SJCRH30 (cell line): ENCODE results near the gene IL23R. TPM values are rescaled to one million over a fixed set of nuclear protein-coding genes. Genes with fewer than 3 reads are reported as not detected.
"Not testable (repeated sequence)": the region's sequence is repeated elsewhere in the genome, so short reads cannot be mapped to it uniquely, and the experiment has no call there.

Source experiments
- DNase-seq, 2 experiments: peaks; one replicate each; pipeline ENCODE4 v3.0.0-alpha.2; 2015 to 2020
- H3K27ac ChIP-seq: fragments of 250-450 bp; sonication (Bioruptor Pico); 2 replicates; pipeline ENCODE4 v1.5.1; 2020; ENCODE audit warnings: mild to moderate bottlenecking, moderate library complexity
- H3K27me3 ChIP-seq: fragments of 250-450 bp; sonication (Bioruptor Pico); 2 replicates; pipeline ENCODE4 v1.5.1; 2020; ENCODE audit warnings: mild to moderate bottlenecking, moderate library complexity
- H3K36me3 ChIP-seq: fragments of 250-450 bp; sonication (Bioruptor Pico); 2 replicates; pipeline ENCODE4 v1.5.1; 2020; ENCODE audit warnings: mild to moderate bottlenecking, moderate library complexity
- H3K4me1 ChIP-seq: fragments of 250-450 bp; sonication (Bioruptor Pico); 2 replicates; pipeline ENCODE4 v1.5.1; 2020; ENCODE audit warnings: mild to moderate bottlenecking, moderate library complexity
- H3K4me3 ChIP-seq: fragments of 250-450 bp; sonication (Bioruptor Pico); 2 replicates; pipeline ENCODE4 v1.5.1; 2020; ENCODE audit warnings: mild to moderate bottlenecking, moderate library complexity
- H3K9me3 ChIP-seq: fragments of 250-450 bp; sonication (Bioruptor Pico); replicated peaks from 2 replicates; pipeline ENCODE4 v1.5.1; 2020; ENCODE audit warnings: mild to moderate bottlenecking, moderate library complexity
- total RNA-seq: library from RNA; depleted of rRNA; stranded (reverse); fragments of >200 nt; shearing (Covaris generic); gene quantifications from 2 replicates; pipeline ENCODE4 v1.2.3, GENCODE V29; 2014

The IL23R gene
- total RNA-seq, 1 experiment from 2014 or later, result not detected

GRCh38 chr1:67193704-67194103, 27.4 kb downstream of the IL23R start:
- no peaks in the 10 kb centered on the region for H3K27me3 ChIP-seq
- H3K4me3 ChIP-seq, result no peak overlapping the region
- no peaks in the 10 kb centered on the region for H3K9me3 ChIP-seq
- no peaks in the 10 kb centered on the region for H3K4me1 ChIP-seq
- DNase-seq, result no peak
- H3K27ac ChIP-seq, result no peak overlapping the region
- H3K36me3 ChIP-seq, result no peaks in the 10 kb centered on the region

GRCh38 chr1:67194209-67194863, 28.1 kb downstream of the IL23R start:
- no peak for DNase-seq
- Histone ChIP-seq H3K4me1 (no peaks in the 10 kb centered on the region), H3K9me3 (no peaks in the 10 kb centered on the region), H3K36me3 (no peaks in the 10 kb centered on the region), H3K27me3 (no peaks in the 10 kb centered on the region), H3K4me3 (no peak overlapping the region), H3K27ac (no peak overlapping the region)

DNA sequence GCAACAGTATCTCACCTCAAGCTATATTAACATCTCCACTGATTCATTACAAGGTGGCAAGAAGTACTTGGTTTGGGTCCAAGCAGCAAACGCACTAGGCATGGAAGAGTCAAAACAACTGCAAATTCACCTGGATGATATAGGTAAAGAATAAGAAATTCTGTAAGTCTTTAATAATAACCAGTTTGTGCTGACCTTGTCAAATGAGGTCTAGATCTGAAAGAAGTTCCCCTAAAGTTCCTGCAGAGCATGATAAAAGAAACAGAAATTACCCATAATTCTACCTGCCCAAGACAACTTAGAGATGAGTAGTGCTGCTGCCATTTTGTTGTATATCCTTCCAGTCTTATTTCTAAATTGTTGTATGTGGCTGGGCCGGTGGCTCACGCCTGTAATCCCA, 34.5 kb downstream of the IL23R start:
- Histone ChIP-seq H3K27me3 (no peaks in the 10 kb centered on the region), H3K4me3 (no peak overlapping the region), H3K36me3 (no peaks in the 10 kb centered on the region), H3K27ac (no peak overlapping the region), H3K9me3 (no peaks in the 10 kb centered on the region), H3K4me1 (no peaks in the 10 kb centered on the region)
- DNase-seq, result no peak

DNA sequence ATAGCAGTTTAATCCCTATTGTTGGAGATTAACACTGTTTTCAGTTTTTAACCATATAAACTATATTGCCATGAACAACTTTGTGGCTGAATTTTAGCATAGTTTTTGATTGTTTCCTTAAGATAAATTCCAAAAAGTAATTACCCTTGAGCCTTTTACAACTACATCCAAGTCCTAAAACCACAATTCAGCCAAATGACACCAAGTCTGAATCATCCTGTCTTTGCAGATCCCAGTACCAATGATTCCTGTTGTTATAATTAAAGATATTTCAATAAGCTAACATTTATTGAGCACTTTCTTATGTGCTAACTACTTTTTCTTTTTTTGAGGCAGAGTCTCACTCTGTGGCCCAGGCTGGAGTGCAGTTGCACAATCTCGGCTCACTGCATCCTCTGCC, 35.6 kb downstream of the IL23R start:
- no peaks in the 10 kb centered on the region for H3K4me1 ChIP-seq
- no peaks in the 10 kb centered on the region for H3K27me3 ChIP-seq
- H3K27ac ChIP-seq, result no peak overlapping the region
- H3K36me3 ChIP-seq, result no peaks in the 10 kb centered on the region
- no peak overlapping the region for H3K4me3 ChIP-seq
- H3K9me3 ChIP-seq, result no peaks in the 10 kb centered on the region
- DNase-seq, result no peak

DNA sequence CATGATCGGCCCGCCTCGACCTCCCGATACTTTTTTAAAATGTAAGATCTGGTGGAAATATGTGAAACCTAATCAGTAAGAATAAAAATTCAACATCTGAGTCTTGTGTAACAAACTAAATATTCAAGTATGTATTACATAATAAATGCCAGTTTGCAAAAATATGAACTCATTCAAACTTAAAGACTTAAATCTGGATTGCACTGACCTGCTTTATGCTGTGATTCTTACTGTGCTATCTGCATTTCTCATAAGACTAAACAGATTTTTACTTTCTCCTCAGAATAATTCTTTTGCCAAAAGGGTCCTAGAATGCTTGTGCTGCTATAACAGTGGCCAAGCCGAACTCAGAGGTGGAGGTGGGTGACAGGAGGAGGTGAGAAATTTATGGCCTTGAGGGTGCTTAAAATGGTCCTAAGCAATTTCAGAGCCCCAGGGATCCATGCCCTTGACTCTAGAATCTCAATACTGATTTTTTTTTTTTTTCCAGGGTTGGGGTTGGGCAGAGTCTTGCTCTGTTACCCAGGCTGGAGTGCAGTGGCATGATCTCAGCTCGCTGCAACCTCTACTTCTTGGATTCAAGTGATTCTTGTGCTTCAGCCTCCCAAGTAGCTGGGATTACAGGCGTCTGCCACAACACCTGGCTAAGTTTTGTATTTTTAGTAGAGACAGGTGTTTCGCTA, 38.2 kb downstream of the IL23R start:
- Histone ChIP-seq H3K4me3 (no peak overlapping the region), H3K27me3 (no peaks in the 10 kb centered on the region), H3K4me1 (no peaks in the 10 kb centered on the region), H3K9me3 (no peaks in the 10 kb centered on the region), H3K27ac (no peak overlapping the region), H3K36me3 (no peaks in the 10 kb centered on the region)
- no peak for DNase-seq

DNA sequence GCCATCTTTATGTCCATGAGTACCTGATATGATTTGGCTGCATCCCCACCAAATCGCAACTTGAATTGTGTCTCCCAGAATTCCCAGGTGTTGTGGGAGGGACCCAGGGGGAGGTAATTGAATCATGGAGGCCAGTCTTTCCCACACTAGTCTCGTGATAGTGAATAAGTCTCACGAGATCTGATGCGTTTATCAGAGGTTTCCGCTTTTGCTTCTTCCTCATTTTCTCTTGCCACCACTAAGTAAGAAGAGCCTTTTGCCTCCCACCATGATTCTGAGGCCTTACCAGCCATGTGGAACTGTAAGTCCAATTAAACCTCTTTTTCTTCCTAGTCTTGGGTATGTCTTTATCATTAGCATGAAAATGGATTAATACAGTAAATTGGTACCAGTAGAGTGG, 41.1 kb downstream of the IL23R start:
- DNase-seq, result not testable (repeated sequence)

DNA sequence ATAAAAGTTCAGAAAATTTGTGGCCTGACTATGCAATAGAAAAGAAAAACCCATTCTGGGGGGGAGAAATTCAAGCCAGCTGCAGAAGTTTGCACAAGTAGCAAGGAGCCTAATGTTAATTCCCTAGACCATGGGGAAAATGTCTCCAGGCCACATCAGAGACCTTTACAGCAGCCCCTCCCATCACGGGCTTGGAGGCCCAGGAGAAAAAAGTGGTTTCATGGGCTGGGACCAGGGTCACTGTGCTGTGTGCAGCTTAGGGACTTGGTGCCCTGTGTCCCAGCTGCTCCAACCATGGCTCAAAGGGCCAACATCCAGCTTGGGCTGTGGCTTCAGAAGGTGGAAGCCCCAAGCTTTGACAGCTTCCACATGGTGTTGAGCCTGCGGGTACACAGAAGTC, 42.0 kb downstream of the IL23R start:
- H3K4me3 ChIP-seq, result no peak overlapping the region
- H3K4me1 ChIP-seq, result no peaks in the 10 kb centered on the region
- no peaks in the 10 kb centered on the region for H3K27me3 ChIP-seq
- H3K27ac ChIP-seq, result no peak overlapping the region
- no peaks in the 10 kb centered on the region for H3K9me3 ChIP-seq
- DNase-seq, result no peak
- H3K36me3 ChIP-seq, result no peaks in the 10 kb centered on the region

More for the DNA sequence above, 41.1 kb downstream of the IL23R start:
- not testable (repeated sequence) for H3K36me3 ChIP-seq, H3K4me1 ChIP-seq, H3K4me3 ChIP-seq, H3K27ac ChIP-seq, H3K27me3 ChIP-seq, H3K9me3 ChIP-seq

- H3K27ac ChIP-seq, result no peak overlapping the region
- no peak for DNase-seq
- no peak overlapping the region for H3K4me3 ChIP-seq
- H3K4me1 ChIP-seq, result no peaks in the 10 kb centered on the region
- H3K9me3 ChIP-seq, result no peaks in the 10 kb centered on the region
- no peaks in the 10 kb centered on the region for H3K27me3 ChIP-seq
- no peaks in the 10 kb centered on the region for H3K36me3 ChIP-seq
Measured at GRCh38 chr1:67209521-67209920, 43.3 kb downstream of the IL23R start.

DNA sequence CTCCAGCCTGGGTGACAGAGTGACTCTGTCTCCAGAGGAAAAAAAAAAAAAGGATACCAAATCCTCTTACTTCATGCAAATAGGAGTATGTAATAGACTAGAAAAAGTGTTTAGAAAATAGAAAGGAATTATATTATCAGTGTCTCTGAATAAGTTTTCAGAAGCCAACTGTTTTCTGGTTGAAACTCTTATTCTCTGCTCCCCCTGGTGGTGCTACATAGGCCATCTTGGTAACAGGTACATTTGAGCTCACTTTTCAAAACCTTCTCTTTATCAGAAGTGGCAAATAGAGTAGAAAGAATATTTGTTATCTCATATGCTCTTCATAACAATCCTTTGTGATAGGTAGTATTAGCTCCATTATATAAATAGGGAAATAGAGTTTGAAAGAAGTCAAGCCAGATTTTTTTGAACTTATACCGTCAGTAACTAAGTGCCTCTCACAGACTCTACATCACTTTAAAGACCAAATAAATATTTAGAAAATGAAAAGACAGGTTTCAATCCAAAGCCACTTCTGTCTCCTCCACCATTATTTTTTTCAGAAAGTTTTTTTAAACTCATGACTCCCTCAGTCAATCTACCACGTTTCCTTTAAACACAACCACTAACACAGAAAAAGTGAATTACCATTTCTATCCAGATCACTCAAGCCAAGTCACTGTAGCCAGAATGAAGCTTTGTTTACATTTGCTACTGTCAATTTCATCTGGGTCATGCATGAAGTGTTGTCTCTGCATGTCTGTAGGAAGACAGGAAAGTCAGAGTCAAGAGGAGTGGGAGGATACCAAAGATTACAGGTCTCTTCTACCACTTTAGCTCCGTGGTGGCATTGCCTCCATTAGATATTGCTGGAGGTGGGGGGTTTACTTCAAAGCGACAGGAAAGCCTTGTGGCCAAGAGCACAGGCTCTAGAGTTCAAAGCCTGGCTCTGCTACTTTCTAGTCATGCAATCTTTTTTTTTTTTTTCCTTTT, 45.6 kb downstream of the IL23R start:
- Histone ChIP-seq H3K36me3 (no peaks in the 10 kb centered on the region), H3K4me3 (no peak overlapping the region), H3K27ac (no peak overlapping the region), H3K27me3 (no peaks in the 10 kb centered on the region), H3K4me1 (no peaks in the 10 kb centered on the region), H3K9me3 (no peaks in the 10 kb centered on the region)
- DNase-seq, result peak; percentile 27 to 60

DNA sequence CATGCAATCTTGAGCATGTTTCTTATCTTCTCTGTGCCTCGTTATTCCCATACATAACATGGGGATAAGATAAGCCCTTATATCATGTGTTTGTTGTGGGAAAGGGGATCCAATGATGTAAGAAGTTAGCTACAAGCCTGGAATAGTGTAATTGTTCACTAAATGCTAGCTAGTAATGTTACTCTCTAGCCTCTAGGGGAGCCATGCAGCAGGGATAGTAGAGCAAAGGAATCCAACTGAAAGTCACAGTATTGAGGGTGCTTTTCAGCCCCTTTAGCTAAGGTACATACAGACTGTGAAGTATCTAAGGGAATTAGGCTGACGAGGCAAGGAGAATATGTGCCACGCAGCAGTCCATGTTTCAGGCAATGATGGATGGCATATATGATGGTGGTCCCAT, 46.9 kb downstream of the IL23R start:
- H3K36me3 ChIP-seq, result no peaks in the 10 kb centered on the region
- DNase-seq, result peak; percentile 13 to 50
- no peaks in the 10 kb centered on the region for H3K9me3 ChIP-seq
- no peaks in the 10 kb centered on the region for H3K4me1 ChIP-seq
- no peak overlapping the region for H3K4me3 ChIP-seq
- no peak overlapping the region for H3K27ac ChIP-seq
- H3K27me3 ChIP-seq, result no peaks in the 10 kb centered on the region

- H3K4me1 ChIP-seq, result no peaks in the 10 kb centered on the region
- no peak overlapping the region for H3K27ac ChIP-seq
- no peak for DNase-seq
- no peaks in the 10 kb centered on the region for H3K9me3 ChIP-seq
- H3K27me3 ChIP-seq, result no peaks in the 10 kb centered on the region
- H3K36me3 ChIP-seq, result no peaks in the 10 kb centered on the region
- no peak overlapping the region for H3K4me3 ChIP-seq
Measured at GRCh38 chr1:67213948-67214347, 47.7 kb downstream of the IL23R start.

DNA sequence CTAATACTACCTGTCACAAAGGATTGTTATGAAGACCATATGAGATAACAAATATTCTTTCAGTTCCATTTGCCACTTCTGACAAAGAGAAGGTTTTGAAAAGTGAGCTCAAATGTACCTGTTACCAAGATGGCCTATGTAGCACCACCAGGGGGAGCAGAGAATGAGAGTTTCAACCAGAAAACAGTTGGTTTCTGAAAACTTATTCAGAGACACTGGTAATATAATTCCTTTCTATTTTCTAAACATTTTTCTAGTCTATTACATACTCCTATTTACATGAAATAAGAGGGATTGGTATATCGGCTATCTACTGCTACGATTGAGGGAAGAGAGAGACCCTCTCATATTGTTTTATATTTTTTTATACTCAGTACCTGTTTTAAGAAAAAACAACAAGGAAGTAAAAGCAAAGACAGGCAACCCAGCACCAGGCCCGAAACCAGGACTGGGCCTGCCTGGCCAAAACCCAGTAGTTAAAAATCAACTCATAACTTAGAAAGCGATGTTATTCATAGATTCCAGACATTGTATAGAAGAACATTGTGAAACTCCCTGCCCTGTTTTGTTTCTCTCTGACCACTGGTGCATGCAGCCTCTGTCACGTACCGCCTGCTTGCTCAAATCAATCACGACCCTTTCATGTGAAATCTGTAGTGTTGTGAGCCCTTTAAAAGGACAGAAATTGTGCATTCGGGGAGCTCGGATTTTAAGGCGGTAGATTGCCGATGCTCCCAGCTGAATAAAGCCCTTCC, 48.3 kb downstream of the IL23R start:
- no peaks in the 10 kb centered on the region for H3K9me3 ChIP-seq
- H3K4me3 ChIP-seq, result no peak overlapping the region
- H3K36me3 ChIP-seq, result no peaks in the 10 kb centered on the region
- no peaks in the 10 kb centered on the region for H3K4me1 ChIP-seq
- no peaks in the 10 kb centered on the region for H3K27me3 ChIP-seq
- H3K27ac ChIP-seq, result no peak overlapping the region
- DNase-seq, result peak; percentile 23 to 44

DNA sequence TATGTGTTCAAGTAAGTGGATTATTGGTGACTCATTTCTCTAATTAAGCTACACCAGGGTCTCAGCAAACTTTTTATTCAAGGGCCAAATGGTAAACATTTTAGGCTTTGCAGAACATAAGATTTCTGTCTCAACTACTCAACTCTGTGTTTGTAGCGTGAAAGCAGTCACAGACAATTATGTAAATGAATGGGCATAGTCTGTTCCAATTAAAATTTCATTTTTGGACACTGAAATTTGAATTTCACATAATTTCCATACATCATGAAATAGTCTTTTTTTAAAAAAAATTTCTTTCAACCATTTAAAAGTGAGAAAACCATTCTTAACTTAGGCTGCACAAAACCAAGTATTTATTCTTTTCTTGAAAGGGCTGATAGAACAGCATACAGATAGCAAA, 50.1 kb downstream of the IL23R start:
- no peak overlapping the region for H3K27ac ChIP-seq
- H3K9me3 ChIP-seq, result no peaks in the 10 kb centered on the region
- no peaks in the 10 kb centered on the region for H3K27me3 ChIP-seq
- no peak overlapping the region for H3K4me3 ChIP-seq
- DNase-seq, result no peak
- no peaks in the 10 kb centered on the region for H3K4me1 ChIP-seq
- H3K36me3 ChIP-seq, result no peaks in the 10 kb centered on the region

DNA sequence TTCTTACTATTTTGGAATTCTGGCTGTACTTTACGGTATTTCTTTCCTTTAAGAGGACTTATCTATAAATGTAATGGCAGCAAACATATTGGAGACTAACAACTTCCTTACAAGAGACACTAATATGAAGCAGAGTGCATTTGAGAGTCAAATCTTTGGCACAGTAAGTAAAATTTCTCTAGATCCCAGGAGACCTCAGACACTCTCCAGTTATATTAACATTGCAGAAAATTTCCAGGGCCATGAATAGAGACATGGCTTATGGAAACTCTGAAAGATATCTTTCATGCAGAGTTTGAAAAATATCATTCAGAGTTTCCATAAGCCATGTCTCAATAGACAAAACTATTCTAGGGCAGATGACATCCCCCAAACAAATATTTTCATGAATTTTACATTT, 51.2 kb downstream of the IL23R start:
- no peak for DNase-seq
- H3K4me3 ChIP-seq, result no peak overlapping the region
- H3K36me3 ChIP-seq, result no peaks in the 10 kb centered on the region
- H3K27me3 ChIP-seq, result no peaks in the 10 kb centered on the region
- no peaks in the 10 kb centered on the region for H3K4me1 ChIP-seq
- H3K27ac ChIP-seq, result no peak overlapping the region
- H3K9me3 ChIP-seq, result no peaks in the 10 kb centered on the region
